Neural progenitor cell (in vitro differentiated cells): ENCODE results near the gene VPS26A.

Experiments
- CTCF ChIP-seq: fragments of 200-600 bp; sonication (generic); IDR thresholded peaks from 2 replicates; pipeline ENCODE4 v1.5.1; 2017; ENCODE audit warnings: antibody characterized with exemption, mild to moderate bottlenecking
- EZH2 ChIP-seq: fragments of 200-600 bp; sonication (generic); IDR thresholded peaks from 2 replicates; pipeline ENCODE4 v1.6.1; 2017; ENCODE audit warnings: antibody characterized with exemption, mild to moderate bottlenecking, moderate library complexity

DNA sequence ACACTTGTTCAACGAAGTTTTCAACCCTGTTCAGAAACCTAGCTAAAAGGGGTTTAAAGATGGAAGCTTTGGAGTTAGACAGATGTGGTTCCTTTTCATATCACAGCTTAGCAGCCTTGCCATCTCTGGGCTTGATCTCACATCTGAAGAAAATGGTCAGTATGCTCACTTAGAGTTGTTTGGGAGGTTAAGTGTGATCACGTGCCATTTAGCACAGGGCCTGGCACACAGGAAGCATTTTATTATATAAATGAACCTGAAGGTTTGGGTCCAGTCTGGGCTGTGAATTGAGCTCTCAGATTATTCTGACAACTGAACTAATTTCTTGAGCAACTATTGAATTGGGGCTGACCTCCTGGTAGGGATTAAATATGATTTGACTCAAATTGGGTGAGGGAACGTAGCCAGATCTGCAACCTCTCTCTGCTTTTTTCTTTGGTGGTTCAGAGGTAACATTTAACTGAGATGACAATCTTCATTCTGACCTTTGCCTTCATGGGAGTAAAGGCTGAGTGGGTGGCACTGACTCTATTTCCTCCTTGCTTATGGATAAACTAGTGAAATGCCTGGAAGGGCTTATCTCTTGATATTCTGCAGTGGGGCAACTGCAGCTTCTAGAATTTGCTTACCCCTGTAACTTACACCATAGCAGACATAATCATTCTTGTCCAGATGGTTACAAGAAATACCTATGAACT, 86.0 kb downstream of the VPS26A start:
- TF ChIP-seq CTCF = no peak
- TF ChIP-seq EZH2 = no peak
